ENCODE results near the gene TP63.

The TP63 gene

GRCh38 chr3:189797103-189797750 lies 166.0 kb downstream of the TP63 start:
- Histone ChIP-seq H3K27ac (replicated peaks) (no peak overlapping the region), H3K4me3 (replicated peaks; ENCODE audit: insufficient read depth, low read length) (no peak overlapping the region), H3K27me3 (ENCODE audit: insufficient read depth, poor library complexity, severe bottlenecking) (no peaks in the 10 kb centered on the region)
- TF ChIP-seq, protein P1, sequence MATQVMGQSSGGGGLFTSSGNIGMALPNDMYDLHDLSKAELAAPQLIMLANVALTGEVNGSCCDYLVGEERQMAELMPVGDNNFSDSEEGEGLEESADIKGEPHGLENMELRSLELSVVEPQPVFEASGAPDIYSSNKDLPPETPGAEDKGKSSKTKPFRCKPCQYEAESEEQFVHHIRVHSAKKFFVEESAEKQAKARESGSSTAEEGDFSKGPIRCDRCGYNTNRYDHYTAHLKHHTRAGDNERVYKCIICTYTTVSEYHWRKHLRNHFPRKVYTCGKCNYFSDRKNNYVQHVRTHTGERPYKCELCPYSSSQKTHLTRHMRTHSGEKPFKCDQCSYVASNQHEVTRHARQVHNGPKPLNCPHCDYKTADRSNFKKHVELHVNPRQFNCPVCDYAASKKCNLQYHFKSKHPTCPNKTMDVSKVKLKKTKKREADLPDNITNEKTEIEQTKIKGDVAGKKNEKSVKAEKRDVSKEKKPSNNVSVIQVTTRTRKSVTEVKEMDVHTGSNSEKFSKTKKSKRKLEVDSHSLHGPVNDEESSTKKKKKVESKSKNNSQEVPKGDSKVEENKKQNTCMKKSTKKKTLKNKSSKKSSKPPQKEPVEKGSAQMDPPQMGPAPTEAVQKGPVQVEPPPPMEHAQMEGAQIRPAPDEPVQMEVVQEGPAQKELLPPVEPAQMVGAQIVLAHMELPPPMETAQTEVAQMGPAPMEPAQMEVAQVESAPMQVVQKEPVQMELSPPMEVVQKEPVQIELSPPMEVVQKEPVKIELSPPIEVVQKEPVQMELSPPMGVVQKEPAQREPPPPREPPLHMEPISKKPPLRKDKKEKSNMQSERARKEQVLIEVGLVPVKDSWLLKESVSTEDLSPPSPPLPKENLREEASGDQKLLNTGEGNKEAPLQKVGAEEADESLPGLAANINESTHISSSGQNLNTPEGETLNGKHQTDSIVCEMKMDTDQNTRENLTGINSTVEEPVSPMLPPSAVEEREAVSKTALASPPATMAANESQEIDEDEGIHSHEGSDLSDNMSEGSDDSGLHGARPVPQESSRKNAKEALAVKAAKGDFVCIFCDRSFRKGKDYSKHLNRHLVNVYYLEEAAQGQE (IDR thresholded peaks at IDR 0.05; ENCODE audit: insufficient replicate concordance, low read depth): no peak
- TF ChIP-seq, protein P2, sequence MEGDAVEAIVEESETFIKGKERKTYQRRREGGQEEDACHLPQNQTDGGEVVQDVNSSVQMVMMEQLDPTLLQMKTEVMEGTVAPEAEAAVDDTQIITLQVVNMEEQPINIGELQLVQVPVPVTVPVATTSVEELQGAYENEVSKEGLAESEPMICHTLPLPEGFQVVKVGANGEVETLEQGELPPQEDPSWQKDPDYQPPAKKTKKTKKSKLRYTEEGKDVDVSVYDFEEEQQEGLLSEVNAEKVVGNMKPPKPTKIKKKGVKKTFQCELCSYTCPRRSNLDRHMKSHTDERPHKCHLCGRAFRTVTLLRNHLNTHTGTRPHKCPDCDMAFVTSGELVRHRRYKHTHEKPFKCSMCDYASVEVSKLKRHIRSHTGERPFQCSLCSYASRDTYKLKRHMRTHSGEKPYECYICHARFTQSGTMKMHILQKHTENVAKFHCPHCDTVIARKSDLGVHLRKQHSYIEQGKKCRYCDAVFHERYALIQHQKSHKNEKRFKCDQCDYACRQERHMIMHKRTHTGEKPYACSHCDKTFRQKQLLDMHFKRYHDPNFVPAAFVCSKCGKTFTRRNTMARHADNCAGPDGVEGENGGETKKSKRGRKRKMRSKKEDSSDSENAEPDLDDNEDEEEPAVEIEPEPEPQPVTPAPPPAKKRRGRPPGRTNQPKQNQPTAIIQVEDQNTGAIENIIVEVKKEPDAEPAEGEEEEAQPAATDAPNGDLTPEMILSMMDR (IDR thresholded peaks at IDR 0.05; ENCODE audit: insufficient read depth, low read length): no peak
- TF ChIP-seq POLR2AphosphoS5 (IDR thresholded peaks at IDR 0.05; ENCODE audit: low read depth) (no peak), SPI1 (IDR thresholded peaks at IDR 0.05; ENCODE audit: borderline replicate concordance, low read depth) (no peak), GABPA (IDR thresholded peaks at IDR 0.05; ENCODE audit: low read depth) (no peak)
- DNase-seq (ENCODE audit: low read depth in 1 of 2, low spot score in 1 of 2): no peak

DNA sequence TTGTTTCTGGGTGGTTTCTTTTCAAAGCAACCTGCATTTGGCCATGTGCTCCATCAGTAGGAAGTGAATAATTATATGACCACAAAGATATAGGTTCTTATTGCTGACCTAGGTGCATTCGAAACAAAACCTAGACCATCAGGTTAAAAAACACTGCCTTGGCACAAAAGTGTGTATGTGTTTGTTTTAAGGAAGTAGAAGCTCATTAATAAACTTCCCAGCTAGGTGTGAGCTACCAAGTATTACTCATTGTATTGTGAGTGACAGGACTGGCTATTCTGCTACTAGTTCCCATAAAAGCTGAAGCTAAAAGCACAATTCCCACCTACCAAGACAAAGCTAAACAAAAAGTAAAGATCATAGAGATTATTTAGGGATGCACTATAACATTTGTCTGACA lies 168.2 kb downstream of the TP63 start:
- no peaks in the 10 kb centered on the region for H3K27me3 ChIP-seq (ENCODE audit: insufficient read depth, poor library complexity, severe bottlenecking)
- H3K27ac ChIP-seq (replicated peaks): no peak overlapping the region
- no peak for DNase-seq (ENCODE audit: low read depth in 1 of 2, low spot score in 1 of 2)
- TF ChIP-seq SPI1 (IDR thresholded peaks at IDR 0.05; ENCODE audit: borderline replicate concordance, low read depth) (no peak), GABPA (IDR thresholded peaks at IDR 0.05; ENCODE audit: low read depth) (no peak), POLR2AphosphoS5 (IDR thresholded peaks at IDR 0.05; ENCODE audit: low read depth) (no peak)
- TF ChIP-seq, protein P1 (IDR thresholded peaks at IDR 0.05; ENCODE audit: insufficient replicate concordance, low read depth): no peak
- H3K4me3 ChIP-seq (replicated peaks; ENCODE audit: insufficient read depth, low read length): no peak overlapping the region

- Histone ChIP-seq H3K27ac (replicated peaks) (no peak overlapping the region), H3K4me3 (replicated peaks; ENCODE audit: insufficient read depth, low read length) (no peak overlapping the region), H3K27me3 (ENCODE audit: insufficient read depth, poor library complexity, severe bottlenecking) (no peaks in the 10 kb centered on the region)
- TF ChIP-seq POLR2AphosphoS5 (IDR thresholded peaks at IDR 0.05; ENCODE audit: low read depth) (no peak), GABPA (IDR thresholded peaks at IDR 0.05; ENCODE audit: low read depth) (no peak), SPI1 (IDR thresholded peaks at IDR 0.05; ENCODE audit: borderline replicate concordance, low read depth) (no peak)
- TF ChIP-seq, protein P1 (IDR thresholded peaks at IDR 0.05; ENCODE audit: insufficient replicate concordance, low read depth): no peak
- TF ChIP-seq, protein P2 (IDR thresholded peaks at IDR 0.05; ENCODE audit: insufficient read depth, low read length): no peak
- no peak for DNase-seq (ENCODE audit: low read depth in 1 of 2, low spot score in 1 of 2)
These were observed 169.2 kb downstream of the TP63 start for GRCh38 chr3:189800436-189800835.
